Measurements from ENCODE around the gene SOX8. TPM values are rescaled to one million over a fixed set of nuclear protein-coding genes. Genes with fewer than 3 reads are reported as not detected.

The SOX8 gene
- total RNA-seq, 1 donor from 2014 or later, result 0.26 TPM

DNA sequence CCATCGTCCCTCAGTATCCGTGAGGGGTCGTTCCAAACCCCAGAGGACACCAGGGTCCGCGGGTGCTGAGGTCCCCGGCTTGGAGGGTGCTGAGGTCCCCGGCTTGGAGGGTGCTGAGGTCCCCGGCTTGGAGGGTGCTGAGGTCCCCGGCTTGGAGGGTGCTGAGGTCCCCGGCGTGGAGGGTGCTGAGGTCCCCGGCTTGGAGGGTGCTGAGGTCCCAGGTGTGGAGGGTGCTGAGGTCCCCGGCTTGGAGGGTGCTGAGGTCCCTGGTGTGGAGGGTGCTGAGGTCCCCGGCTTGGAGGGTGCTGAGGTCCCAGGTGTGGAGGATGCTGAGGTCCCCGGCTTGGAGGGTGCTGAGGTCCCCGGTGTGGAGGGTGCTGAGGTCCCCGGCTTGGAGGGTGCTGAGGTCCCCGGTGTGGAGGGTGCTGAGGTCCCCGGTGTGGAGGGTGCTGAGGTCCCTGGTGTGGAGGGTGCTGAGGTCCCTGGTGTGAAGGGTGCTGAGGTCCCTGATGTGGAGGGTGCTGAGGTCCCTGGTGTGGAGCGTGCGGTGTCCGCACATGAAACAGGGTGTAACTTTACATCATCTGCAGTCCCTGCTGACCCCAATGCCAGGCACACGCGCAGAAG lies 43.7 kb downstream of the SOX8 start:
- peak in 1 of 2 donors; percentile 52 for DNase-seq (ENCODE audit: low read depth in 2 of 2)

DNA sequence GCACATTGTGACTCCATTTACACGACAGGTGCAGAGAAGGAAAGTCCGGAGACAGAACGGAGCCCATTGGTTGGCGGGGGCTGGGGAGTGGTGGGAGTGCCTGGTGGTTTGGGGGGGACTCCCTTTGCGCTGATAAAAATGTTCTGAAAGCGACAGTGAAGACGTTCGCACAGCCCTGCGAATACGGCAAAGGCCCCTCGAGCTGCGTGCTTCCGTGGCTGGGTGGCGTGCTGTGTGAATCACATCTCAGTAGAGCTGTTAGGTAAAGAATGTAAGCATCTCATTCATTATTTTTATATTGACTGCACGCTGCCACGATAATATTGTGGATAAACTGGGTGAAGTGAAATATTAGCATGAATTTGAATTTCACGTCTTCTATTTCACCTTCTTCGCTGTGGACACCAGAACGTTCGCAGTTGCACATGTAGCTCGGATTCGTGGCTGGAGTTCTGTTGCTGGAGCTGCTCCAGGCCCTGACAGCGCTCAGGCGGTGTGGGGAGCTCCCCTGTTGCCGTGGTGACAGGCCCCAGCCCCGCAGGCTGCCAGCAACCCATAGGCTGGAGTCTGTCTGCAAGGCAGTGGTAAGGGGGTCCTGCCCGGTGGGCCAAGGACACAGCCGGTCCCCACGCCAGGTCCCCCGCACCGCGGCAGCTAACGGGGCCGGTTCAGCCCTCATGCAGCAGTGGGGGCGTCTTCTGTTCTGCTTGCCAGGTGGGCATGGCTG lies 44.6 kb downstream of the SOX8 start:
- no peak for DNase-seq (ENCODE audit: low read depth in 2 of 2)

DNA sequence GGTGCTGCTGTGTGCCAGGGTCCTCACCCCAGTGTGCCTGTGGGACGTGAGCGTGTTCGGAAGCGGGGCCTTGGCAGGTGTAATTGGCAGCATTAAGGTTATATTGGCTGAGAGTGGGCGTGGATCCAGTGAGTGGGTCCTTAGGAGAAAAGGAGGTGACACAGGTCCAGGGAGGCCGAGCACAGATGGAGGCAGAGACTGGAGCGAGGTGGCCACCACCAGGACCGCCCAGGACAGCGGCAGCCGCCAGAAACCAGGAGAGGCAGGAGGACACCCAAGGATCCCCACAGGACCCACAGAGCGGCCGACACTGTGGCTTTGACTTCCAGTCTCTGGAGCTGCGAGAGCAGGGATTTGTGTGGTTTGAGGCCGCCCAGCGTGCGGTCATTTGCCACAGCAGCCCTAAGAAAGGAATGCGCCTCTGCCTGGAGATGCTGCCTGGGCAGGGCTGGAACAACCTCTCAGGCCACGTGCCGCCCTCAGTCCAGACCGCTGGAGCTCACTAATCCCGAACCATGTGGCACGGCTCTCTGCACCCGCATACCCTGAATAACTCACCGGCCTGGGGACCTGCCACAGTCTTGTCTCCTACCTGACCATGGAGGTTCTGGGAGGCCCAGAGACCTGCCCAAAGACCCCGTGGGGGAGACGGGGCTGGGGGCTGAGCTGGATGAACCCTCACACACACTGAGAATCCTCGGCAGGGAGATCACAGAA lies 45.4 kb downstream of the SOX8 start:
- DNase-seq (ENCODE audit: low read depth in 2 of 2), result no peak

DNA sequence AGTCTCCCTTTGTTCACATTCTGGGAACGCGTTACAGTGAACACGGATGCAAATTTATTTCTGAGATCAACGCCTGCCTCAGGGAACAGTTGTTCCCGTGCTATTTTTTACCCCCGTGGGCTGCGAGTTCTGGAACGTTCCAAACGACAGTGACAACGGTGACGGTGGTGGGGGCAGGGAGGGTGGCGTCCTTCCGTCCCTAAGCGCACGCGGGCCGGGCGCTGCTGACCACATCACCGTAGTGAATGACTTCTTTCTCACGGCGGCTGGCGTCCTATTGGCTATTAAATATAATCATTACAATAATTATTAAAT lies 45.9 kb downstream of the SOX8 start:
- DNase-seq (ENCODE audit: low read depth in 2 of 2), result no peak

DNA sequence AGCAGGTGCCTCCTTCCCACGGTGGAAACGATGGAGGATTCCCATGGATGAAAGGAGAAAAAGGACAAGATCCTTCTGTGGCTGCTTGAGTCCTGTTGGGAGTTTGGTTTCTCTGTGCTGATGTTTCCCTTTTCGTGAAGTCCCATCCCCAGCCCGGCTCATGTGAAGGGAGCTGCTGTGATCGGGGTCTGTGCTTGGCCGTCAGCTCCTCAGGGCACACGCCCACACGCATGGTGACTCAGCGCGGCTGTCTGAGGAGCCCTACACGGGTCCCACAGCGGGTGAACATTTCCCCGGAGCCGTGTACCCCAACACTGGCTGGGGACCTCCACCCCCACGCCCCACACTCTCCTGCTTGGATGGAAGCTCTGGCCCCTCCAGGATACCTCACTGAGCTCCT lies 46.5 kb downstream of the SOX8 start:
- DNase-seq (ENCODE audit: low read depth in 2 of 2), result no peak

DNA sequence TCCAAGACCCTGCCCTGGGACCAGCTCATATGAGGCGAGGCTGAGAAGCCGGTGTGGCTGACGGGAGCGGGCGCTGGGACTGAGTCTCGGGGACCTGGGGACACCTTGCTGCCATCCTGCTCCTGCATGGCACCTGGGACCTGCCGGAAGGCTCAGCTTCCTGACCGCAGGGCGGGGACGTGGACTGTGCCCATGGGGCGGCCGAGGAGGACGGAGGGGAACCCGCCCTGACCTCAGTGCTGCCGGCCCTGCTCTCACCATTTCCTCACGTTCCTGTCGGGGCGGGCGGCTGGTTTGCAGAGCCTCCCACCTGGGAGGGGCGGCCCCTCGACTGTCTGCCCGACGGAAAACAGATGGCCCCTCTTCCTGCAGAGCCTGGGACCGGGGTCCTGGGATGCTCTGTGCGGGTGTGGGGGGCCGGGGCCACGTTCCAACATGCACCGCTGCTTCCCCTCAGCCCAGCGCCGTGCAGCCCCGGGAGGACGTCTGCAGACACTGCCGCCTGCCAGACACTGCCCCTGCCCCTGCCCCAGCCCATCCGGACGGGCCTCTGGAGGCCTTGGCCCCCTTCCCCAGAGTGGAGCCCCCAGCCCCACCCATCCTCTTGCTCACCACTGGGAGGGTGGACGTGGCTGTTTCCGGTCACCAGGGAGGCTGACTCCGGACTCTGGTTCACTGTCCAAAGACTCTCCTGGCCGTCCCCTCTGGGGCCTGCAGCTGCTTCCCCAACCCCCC lies 47.1 kb downstream of the SOX8 start:
- no peak for DNase-seq (ENCODE audit: low read depth in 2 of 2)

DNA sequence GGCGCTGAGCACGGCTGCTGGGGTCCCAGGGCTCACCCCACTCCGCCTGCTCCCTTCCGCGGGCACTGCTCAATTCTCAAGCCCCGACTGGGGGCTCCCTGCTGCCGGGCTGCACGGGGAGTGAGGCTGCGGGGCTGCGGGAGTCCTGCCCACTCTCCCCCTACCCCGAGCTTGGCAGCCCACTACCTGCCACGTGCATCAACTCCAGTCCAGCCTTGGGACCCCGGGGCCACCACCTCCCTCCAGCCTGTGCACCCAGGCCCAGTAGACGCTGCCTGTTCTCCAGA lies 47.6 kb downstream of the SOX8 start:
- no peak for DNase-seq (ENCODE audit: low read depth in 2 of 2)

DNA sequence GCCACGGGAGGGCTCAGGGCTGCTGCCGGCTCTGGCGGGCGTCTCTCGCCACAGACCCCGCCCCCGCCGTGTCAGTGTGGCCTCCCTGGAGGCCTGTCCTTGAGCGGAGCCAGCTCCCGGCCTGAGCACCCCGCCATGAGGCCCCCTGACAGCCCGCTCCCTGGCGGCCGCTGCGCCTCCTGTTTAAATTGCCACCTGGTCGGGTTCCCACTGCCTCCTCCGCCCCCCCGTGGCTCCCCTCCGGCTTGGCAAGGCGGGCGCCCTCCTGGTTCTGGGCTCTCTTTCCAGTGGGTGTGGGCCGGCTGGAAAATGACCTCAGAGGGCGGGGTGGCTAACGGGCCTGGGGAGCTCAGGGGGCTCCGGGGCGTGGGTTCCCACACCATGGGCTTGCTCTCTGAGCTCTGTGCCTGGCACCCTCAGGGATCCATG lies 48.9 kb downstream of the SOX8 start:
- no peak for DNase-seq (ENCODE audit: low read depth in 2 of 2)

DNA sequence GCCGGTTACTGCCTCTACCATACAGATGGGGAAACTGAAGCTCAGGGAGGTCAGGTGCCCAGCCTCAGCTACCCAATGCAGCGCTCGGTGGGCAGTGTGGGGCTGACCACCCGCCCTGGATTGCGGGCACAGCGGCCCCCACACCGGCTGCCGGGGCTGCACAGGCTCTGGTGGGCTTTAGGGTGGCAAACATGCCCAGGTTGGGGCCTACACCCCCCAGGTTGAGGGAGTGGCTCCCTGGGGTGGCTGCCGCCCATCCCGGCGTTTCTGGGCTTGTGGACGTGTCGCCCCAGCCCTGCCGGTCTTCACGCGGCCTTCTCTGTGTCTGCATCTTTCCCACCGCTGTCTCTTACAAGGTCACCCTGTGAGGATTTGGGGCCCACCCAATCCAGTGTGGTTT lies 50.1 kb downstream of the SOX8 start:
- DNase-seq (ENCODE audit: low read depth in 2 of 2), result no peak

DNA sequence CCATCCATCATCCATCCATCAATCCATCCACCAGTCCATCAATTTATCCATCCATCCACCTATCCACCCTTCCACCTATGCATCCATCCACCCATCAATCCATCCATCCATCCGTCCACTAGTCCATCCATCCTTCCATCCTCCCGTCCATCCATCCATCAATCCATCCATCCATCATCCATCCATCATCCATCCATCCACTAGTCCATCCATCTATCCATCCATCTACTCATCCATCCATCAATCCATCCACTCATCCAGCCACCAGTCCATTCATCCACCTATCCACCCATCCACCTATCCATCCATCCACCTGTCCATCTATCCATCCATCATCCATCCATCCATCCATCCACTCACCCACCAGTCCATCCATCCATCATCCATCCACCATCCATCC lies 51.0 kb downstream of the SOX8 start:
- no peak for DNase-seq (ENCODE audit: low read depth in 2 of 2)

DNA sequence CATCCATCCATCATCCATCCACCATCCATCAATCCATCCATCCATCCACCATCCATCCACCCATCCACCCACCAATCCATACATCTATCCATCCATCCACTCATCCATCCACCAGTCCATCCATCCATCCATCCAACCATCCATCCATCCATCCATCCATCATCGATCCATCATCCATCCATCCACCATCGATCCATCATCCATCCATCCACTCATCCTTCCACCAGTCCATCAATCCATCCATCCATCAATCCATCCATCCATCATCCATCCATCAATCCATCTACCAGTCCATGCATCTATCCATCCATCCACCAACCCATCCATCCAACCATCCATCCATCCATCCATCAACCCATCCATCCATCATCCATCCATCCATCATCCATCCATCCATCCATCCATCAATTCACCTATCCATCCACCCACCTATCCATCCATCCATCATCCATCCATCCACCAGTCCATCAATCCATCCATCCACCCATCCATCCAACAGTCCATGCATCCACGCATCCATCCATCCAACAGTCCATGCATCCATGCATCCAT lies 51.6 kb downstream of the SOX8 start:
- DNase-seq (ENCODE audit: low read depth in 2 of 2), result no peak

DNA sequence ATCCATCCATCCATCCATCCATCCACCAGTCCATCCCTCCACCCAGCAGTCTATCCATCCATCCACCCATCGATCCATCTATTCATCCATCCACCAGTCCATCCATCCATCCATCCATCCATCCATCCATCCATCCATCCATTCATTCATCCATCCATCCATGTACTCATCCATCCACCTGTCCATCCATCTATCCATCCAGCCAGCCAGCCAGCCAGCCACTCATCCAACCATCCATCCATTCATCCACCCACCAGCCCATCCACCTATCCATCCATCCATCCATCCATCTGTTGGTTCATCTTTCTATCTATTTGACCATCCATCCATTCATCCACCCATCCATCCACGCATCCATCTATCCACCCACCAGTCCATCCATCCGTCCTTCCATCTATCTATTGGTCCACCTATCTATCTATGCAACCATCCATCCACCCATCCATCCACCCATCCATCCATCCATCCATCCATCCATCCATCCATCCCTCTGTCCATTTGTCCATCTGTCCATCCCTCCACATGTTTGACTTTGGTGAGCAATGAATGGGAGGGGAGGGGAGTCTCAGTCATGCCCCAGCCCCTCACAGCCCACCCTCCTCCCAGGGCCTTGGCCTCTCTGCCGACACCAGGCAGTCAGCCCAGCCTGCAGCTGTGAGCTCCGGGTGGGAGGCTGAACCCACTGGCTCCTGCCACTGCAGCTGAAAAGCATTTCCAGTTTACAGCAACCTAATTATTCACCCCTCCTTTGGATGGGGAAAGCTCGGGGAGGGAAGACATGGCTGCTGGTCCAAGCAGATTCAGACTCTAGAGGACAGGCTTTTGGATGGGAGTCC lies 52.9 kb downstream of the SOX8 start:
- DNase-seq (ENCODE audit: low read depth in 2 of 2), result no peak

DNA sequence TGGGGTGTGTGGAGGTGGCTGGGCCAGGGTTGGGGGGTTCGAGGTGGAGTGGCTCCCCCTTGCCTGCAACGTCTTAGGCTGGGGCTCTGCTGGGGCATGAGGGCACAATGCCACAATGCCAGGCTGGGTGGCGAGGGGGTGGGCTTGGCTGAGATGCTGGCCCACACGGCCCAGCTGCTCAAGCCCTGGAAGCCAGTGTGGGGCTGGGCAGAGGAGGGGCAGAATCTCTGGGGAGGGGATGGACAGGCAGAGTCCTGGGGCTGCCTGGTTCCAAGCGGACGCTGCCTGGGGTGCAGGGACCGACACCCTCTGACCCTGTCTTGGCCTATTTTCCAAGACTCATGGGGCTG lies 53.5 kb downstream of the SOX8 start:
- DNase-seq (ENCODE audit: low read depth in 2 of 2), result no peak

DNA sequence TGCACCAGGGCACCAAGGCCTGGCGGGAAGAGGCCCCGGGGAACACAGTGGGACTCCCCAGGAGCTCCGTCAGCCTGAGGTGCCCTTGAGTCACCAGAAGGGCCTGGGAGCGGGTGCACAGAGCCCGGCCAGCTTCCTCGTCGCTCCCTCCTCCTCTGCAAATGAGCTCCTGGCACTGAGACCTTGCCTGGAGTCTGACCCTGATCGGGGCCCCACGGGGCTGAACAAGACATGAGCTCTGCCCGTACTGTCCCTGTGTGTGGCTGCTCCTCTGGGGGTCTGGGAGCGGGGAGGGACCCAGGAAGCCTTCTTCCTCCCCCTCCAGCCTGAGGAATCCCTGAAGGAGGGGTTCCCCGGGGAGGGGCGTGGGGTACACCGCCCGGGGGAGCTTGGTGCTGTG lies 54.6 kb downstream of the SOX8 start:
- no peak for DNase-seq (ENCODE audit: low read depth in 2 of 2)

Other genes with a start within 250 kb of the SOX8 start
- gene CIAO3, start 240.8 kb upstream of the SOX8 start, total RNA-seq, result 23.2 and 34.6 TPM in 2 replicates
- gene MSLN, start 221.0 kb upstream of the SOX8 start, total RNA-seq, result 0.25 and 0.39 TPM in 2 replicates
- 22.2 and 29.8 TPM in 2 replicates for gene RPUSD1, start 193.4 kb upstream of the SOX8 start, total RNA-seq
- 8.0 and 9.9 TPM in 2 replicates for gene CHTF18, start 193.2 kb upstream of the SOX8 start, total RNA-seq
- gene GNG13, start 181.0 kb upstream of the SOX8 start, total RNA-seq, result not detected in 2 replicates
- gene LMF1, start 10.8 kb upstream of the SOX8 start, total RNA-seq, result 3.6 and 8.5 TPM in 2 replicates
- 0.13 and 0.38 TPM in 2 replicates for gene SSTR5, start 91.0 kb downstream of the SOX8 start, total RNA-seq
- gene C1QTNF8, start 114.5 kb downstream of the SOX8 start, total RNA-seq, result not detected in 2 replicates
- under 0.01 TPM in 2 replicates for gene CACNA1H, start 171.3 kb downstream of the SOX8 start, total RNA-seq
- gene TPSG1, start 243.5 kb downstream of the SOX8 start, total RNA-seq, result not detected in 2 replicates
- gene TPSB2, start 248.4 kb downstream of the SOX8 start, total RNA-seq, result not detected in 2 replicates